GM21515 (cell line): ENCODE results near the gene NXPH1.

Experiments used
- ATAC-seq: cut with Tn5 transposase; IDR thresholded peaks from one replicate; pipeline ENCODE4 v1.9.1; 2021; ENCODE audit not compliant: unreplicated experiment

Gene NXPH1

GRCh38 chr7:8435590-8436545 is 2.5 kb downstream of the NXPH1 start:
- ATAC-seq = no peak

- peak; percentile 92 for ATAC-seq
Measured at GRCh38 chr7:8436965-8437364, 3.6 kb downstream of the NXPH1 start.

GRCh38 chr7:8437606-8438005 is 4.2 kb downstream of the NXPH1 start:
- ATAC-seq = no peak

- no peak for ATAC-seq
Measured at GRCh38 chr7:8440670-8441069, 7.3 kb downstream of the NXPH1 start.

GRCh38 chr7:8441106-8441965 is 7.9 kb downstream of the NXPH1 start:
- no peak for ATAC-seq

GRCh38 chr7:8442051-8442813 is 8.8 kb downstream of the NXPH1 start:
- ATAC-seq = no peak

- ATAC-seq = no peak
Measured at GRCh38 chr7:8442814-8443304, 9.4 kb downstream of the NXPH1 start.

- no peak for ATAC-seq
Measured at GRCh38 chr7:8443576-8444467, 10.4 kb downstream of the NXPH1 start.

- no peak for ATAC-seq
Measured at GRCh38 chr7:8444468-8444769, 11.0 kb downstream of the NXPH1 start.

- ATAC-seq = no peak
Measured at GRCh38 chr7:8453535-8453934, 20.1 kb downstream of the NXPH1 start.

- ATAC-seq = no peak
Measured at GRCh38 chr7:8455426-8455825, 22.0 kb downstream of the NXPH1 start.

- ATAC-seq = no peak
Measured at GRCh38 chr7:8462309-8462708, 28.9 kb downstream of the NXPH1 start.

- ATAC-seq = no peak
Measured at GRCh38 chr7:8465338-8465737, 31.9 kb downstream of the NXPH1 start.

- no peak for ATAC-seq
Measured at GRCh38 chr7:8480527-8480926, 47.1 kb downstream of the NXPH1 start.

- no peak for ATAC-seq
Measured at GRCh38 chr7:8481096-8481495, 47.7 kb downstream of the NXPH1 start.

- no peak for ATAC-seq
Measured at GRCh38 chr7:8481752-8482446, 48.5 kb downstream of the NXPH1 start.

GRCh38 chr7:8490391-8491045 is 57.1 kb downstream of the NXPH1 start:
- ATAC-seq = no peak

GRCh38 chr7:8491106-8491505 is 57.7 kb downstream of the NXPH1 start:
- ATAC-seq = no peak
